DND-41 (cell line): ENCODE measurements around the gene TAS1R2.
A peak's percentile ranks its signal among the peaks of the same experiment; 100 is the strongest.

Source experiments
- ATAC-seq: fragments of 200-7000 bp; cut with Tn5 transposase; 3 replicates; pipeline ENCODE4 v1.9.1; 2021; ENCODE audit warnings: low read depth; ENCODE audit not compliant: insufficient read depth
- DNase-seq: peaks from one replicate; pipeline ENCODE4 v3.0.0-alpha.2; 2020
- H2AFZ ChIP-seq: 2 replicates; pipeline ENCODE4 v1.6.0; 2012; ENCODE audit warnings: low read depth, low read length
- H3K27ac ChIP-seq: 2 replicates; pipeline ENCODE4 v1.5.1; 2012; ENCODE audit warnings: low read length, inconsistent platforms
- H3K27me3 ChIP-seq: fragments of 200-600 bp; sonication (generic); 2 replicates; pipeline ENCODE4 v1.6.0; 2012; ENCODE audit warnings: low read length, mild to moderate bottlenecking, inconsistent platforms; ENCODE audit not compliant: insufficient read depth, poor library complexity
- H3K36me3 ChIP-seq: 2 replicates; pipeline ENCODE4 v1.5.1; 2012; ENCODE audit warnings: low read length, inconsistent platforms; ENCODE audit not compliant: insufficient read depth
- H3K4me1 ChIP-seq: 2 replicates; pipeline ENCODE4 v1.5.1; 2012; ENCODE audit warnings: mild to moderate bottlenecking, low read length; ENCODE audit not compliant: insufficient read depth
- H3K4me2 ChIP-seq: 2 replicates; pipeline ENCODE4 v1.6.0; 2012; ENCODE audit warnings: mild to moderate bottlenecking, moderate library complexity, low read length, inconsistent platforms; ENCODE audit not compliant: insufficient read depth
- H3K4me3 ChIP-seq, 2 experiments: fragments of 200-600 bp in 1 of 2; shearing (Covaris generic) in 1 of 2; 2 replicates each; pipeline ENCODE4 v1.5.1; 2012 to 2016; ENCODE audit warnings: inconsistent platforms in 2 of 2, low read length in 2 of 2, mild to moderate bottlenecking in 2 of 2, low read depth in 1 of 2, moderate library complexity in 1 of 2
- H3K79me2 ChIP-seq: 2 replicates; pipeline ENCODE4 v1.6.0; 2012; ENCODE audit warnings: low read length, inconsistent platforms; ENCODE audit not compliant: insufficient read depth
- H3K9ac ChIP-seq: 2 replicates; pipeline ENCODE4 v1.6.0; 2012; ENCODE audit warnings: low read depth, mild to moderate bottlenecking, inconsistent platforms, low read length, moderate library complexity
- H3K9me3 ChIP-seq: 2 replicates; pipeline ENCODE4 v1.5.1; 2012; ENCODE audit warnings: low read length, moderate library complexity, mild to moderate bottlenecking, inconsistent platforms; ENCODE audit not compliant: insufficient read depth, severe bottlenecking
- H4K20me1 ChIP-seq: 2 replicates; pipeline ENCODE4 v1.6.0; 2012; ENCODE audit warnings: low read length; ENCODE audit not compliant: insufficient read depth
- CTCF ChIP-seq: IDR thresholded peaks from 2 replicates; pipeline ENCODE4 v1.5.1; 2012; ENCODE audit warnings: borderline replicate concordance, low read length, moderate library complexity, mild to moderate bottlenecking; ENCODE audit not compliant: poor library complexity, severe bottlenecking; ENCODE audit errors: extremely low read depth
- EZH2 ChIP-seq: IDR thresholded peaks from 3 replicates; pipeline ENCODE4 v1.6.1; 2012; ENCODE audit warnings: borderline replicate concordance, low read depth, mild to moderate bottlenecking, moderate library complexity, low read length, inconsistent platforms; ENCODE audit not compliant: severe bottlenecking

The TAS1R2 gene

GRCh38 chr1:18820791-18821641 lies 38.4 kb downstream of the TAS1R2 start:
- ATAC-seq: peak; percentile 82
- H3K4me2 ChIP-seq: no peak overlapping the region
- no peaks in the 10 kb centered on the region for H3K4me1 ChIP-seq
- TF ChIP-seq CTCF (peak; percentile 94), EZH2 (no peak)
- peak; percentile 64 for DNase-seq
- H3K36me3 ChIP-seq: no peaks in the 10 kb centered on the region
- no peak overlapping the region for H3K27ac ChIP-seq
- peaks cover 4% of the 10 kb centered on the region for H4K20me1 ChIP-seq
- no peaks in the 10 kb centered on the region for H3K9me3 ChIP-seq
- no peaks in the 10 kb centered on the region for H3K27me3 ChIP-seq
- H3K4me3 ChIP-seq: no peak overlapping the region
- no peak overlapping the region for H2AFZ ChIP-seq
- H3K9ac ChIP-seq: no peak overlapping the region
- no peaks in the 10 kb centered on the region for H3K79me2 ChIP-seq

DNA sequence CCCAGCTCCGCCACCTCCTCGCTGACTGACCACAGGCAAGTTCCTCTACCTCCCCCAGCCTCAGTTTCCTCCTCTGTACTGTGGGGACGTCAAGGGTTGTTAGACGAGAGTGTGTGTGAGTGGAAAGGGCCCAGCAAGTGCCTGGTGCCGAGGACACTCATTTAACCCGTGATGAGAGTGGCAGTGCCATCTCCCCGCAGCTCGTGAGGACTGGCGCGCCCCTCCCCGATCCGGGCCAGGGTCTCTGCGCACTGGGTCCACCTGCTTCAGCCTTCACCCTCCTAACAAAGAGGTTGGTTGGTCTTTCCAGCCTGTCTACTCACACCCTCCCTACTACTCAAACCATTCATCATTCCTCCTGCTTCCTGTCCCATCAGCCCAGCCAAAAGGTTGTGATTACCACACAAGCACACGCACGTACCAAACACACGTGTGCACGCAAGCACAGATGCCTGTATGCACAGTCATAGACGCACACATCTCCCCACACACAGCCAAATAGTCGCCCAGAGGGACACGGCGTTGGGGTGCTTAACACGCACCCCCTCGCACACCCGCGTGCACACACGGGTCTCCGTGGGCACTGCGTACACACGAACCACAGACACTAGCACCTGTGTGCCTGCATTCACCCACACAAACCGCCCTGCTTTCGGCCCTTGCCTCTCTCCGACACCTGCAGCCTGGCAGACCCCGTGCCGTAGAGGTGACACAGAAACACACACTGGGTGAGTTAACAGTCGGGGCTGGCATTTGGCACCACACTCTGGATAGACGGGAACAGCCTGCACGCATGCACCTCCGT lies 39.3 kb downstream of the TAS1R2 start:
- H3K79me2 ChIP-seq: no peaks in the 10 kb centered on the region
- no peak overlapping the region for H3K4me2 ChIP-seq
- no peak overlapping the region for H2AFZ ChIP-seq
- H3K27ac ChIP-seq: no peak overlapping the region
- H3K36me3 ChIP-seq: no peaks in the 10 kb centered on the region
- no peaks in the 10 kb centered on the region for H3K9me3 ChIP-seq
- H3K4me1 ChIP-seq: no peaks in the 10 kb centered on the region
- no peak for TF ChIP-seq CTCF
- ATAC-seq (0 out of 3 replicates have a peak, but pooled peaks have one; percentile 9), DNase-seq (no peak)
- no peak overlapping the region for H3K9ac ChIP-seq
- peaks cover 4% of the 10 kb centered on the region for H4K20me1 ChIP-seq
- no peaks in the 10 kb centered on the region for H3K27me3 ChIP-seq
- no peak overlapping the region for H3K4me3 ChIP-seq

GRCh38 chr1:18819203-18819602 lies 40.3 kb downstream of the TAS1R2 start:
- TF ChIP-seq EZH2: no peak
- Histone ChIP-seq H3K4me3 (no peak overlapping the region), H3K36me3 (no peaks in the 10 kb centered on the region), H3K79me2 (no peaks in the 10 kb centered on the region), H3K4me2 (no peak overlapping the region), H3K9ac (no peak overlapping the region), H3K27me3 (no peaks in the 10 kb centered on the region), H3K9me3 (no peaks in the 10 kb centered on the region), H3K27ac (no peak overlapping the region), H2AFZ (no peak overlapping the region), H3K4me1 (no peaks in the 10 kb centered on the region), H4K20me1 (peaks cover 4% of the 10 kb centered on the region)
- no peak for DNase-seq
- no peak for ATAC-seq

DNA sequence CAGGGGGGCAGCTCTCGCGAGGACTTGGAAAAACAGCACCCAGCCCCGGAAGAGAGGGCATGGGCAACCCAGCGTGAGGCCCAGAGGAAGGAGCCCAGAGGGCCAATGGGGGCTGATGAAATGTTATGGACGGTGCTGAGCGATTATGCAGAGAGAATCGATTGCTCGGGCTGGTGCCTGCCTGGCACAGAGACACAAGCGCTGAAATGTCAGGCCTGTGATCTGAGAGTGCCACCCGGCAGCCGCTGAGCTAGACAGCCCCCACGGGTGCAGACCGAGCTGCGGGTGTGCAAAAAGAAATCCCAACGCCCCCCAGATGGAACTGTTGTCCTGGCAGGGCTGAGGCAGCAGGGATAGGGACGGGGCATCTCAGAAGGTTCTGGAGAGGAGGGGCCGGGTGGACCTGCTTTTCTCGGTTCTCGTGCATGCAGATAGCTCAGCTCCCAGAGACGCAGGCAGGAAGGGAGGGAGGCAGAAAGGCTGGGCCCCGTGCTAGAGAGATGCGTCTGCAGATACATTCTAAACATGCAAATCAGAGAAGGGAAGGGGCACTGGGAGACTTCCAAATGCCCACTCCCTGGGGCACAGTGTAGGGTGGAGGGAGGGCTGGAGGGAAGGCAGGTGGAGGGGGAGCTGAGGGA lies 41.5 kb downstream of the TAS1R2 start:
- H3K36me3 ChIP-seq: no peaks in the 10 kb centered on the region
- no peak overlapping the region for H3K9ac ChIP-seq
- no peaks in the 10 kb centered on the region for H3K4me1 ChIP-seq
- H2AFZ ChIP-seq: no peak overlapping the region
- no peak overlapping the region for H3K4me3 ChIP-seq
- no peak overlapping the region for H3K27ac ChIP-seq
- H3K9me3 ChIP-seq: no peaks in the 10 kb centered on the region
- peaks cover 4% of the 10 kb centered on the region for H4K20me1 ChIP-seq
- ATAC-seq (no peak), DNase-seq (no peak)
- H3K27me3 ChIP-seq: no peaks in the 10 kb centered on the region
- no peaks in the 10 kb centered on the region for H3K79me2 ChIP-seq
- H3K4me2 ChIP-seq: no peak overlapping the region
- TF ChIP-seq CTCF (no peak), EZH2 (no peak)
